Uterus (tissue), 2 donors: ENCODE measurements around the gene CNOT3.

Experiments
- POLR2A ChIP-seq, 2 donors: fragments of 450-650 bp; IDR thresholded peaks; one replicate each; pipeline ENCODE4 v1.6.1; 2016; ENCODE audit warnings: antibody characterized with exemption in 2 of 2, mild to moderate bottlenecking in 1 of 2, moderate library complexity in 1 of 2
- TF ChIP-seq, protein P1 (sequence below), 4 experiments: fragments of 200-600 bp in 2 of 4; fragments of 450-650 bp in 2 of 4; sonication (generic) in 2 of 4; IDR thresholded peaks; one replicate each; pipeline ENCODE4 v1.5.1; 2016 to 2019; ENCODE audit warnings: antibody characterized with exemption in 4 of 4, mild to moderate bottlenecking in 2 of 4, moderate library complexity in 1 of 4

DNA sequence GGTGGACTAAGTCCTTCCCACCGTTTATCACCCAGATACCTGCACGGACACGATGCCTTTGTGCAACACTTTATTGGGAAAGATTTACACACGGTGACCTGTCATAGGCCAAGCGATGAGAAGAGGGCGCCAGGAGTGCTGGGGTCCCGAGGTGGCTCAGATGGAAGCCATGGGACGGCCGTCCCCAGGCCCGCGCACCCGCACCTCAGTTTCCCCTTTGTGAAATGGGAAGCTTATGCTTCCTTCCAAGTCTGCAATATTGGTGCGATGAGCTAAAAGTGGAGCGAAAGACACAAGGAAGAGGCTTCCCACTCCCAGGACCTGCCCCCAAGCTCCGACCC lies 35.8 kb downstream of the CNOT3 start:
- TF ChIP-seq POLR2A (IDR thresholded peaks at IDR 0.05) = no peak
- TF ChIP-seq, protein P1, sequence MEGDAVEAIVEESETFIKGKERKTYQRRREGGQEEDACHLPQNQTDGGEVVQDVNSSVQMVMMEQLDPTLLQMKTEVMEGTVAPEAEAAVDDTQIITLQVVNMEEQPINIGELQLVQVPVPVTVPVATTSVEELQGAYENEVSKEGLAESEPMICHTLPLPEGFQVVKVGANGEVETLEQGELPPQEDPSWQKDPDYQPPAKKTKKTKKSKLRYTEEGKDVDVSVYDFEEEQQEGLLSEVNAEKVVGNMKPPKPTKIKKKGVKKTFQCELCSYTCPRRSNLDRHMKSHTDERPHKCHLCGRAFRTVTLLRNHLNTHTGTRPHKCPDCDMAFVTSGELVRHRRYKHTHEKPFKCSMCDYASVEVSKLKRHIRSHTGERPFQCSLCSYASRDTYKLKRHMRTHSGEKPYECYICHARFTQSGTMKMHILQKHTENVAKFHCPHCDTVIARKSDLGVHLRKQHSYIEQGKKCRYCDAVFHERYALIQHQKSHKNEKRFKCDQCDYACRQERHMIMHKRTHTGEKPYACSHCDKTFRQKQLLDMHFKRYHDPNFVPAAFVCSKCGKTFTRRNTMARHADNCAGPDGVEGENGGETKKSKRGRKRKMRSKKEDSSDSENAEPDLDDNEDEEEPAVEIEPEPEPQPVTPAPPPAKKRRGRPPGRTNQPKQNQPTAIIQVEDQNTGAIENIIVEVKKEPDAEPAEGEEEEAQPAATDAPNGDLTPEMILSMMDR (IDR thresholded peaks at IDR 0.05) = no peak
